Activated CD4-positive, CD25-positive, alpha-beta regulatory T cell (primary cell): ENCODE results near the gene LILRA6.

ENCODE experiments used
- DNase-seq, 4 experiments: peaks; one replicate each; lab custom pipeline; 2025; lab: John Stamatoyannopoulos, UW

Gene LILRA6

DNA sequence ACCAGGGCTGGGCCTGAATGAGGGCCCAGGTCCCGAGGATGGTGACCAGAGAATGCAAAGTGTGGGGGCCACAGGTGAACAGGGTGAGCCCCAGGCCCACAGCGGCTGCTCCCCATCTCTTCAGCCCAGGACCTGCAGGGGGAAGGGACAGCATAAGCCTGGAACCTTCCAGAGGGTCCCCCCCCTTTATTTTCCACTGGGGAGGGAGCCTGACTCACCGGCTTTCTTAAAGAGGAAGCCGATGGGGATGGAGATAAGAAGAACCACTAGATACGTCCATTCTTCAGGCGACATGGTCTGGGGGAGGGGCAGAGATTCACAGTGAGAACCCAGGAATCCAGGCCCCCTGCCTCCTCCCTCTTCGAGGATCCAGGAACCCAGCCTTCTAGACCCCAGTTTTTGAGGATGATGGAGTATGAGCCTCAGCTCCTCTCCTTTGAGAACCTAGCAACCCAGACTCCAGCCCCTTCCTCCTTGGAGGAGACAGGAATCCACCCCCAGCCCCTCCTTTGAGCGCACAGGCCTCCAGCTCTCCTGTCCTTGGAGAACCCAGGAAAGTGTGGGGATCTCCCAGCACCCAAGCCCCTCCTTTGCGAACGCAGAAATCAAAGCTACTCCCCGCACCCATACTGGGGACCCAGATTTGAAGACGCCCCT lies 54.2 kb downstream of the LILRA6 start:
- no peak for DNase-seq

GRCh38 chr19:54186934-54187381 lies 55.6 kb downstream of the LILRA6 start:
- DNase-seq, result no peak
